Naive thymus-derived CD4-positive, alpha-beta T cell (primary cell): ENCODE results near the gene FBXW5. TPM values are rescaled to one million over a fixed set of nuclear protein-coding genes. Genes with fewer than 3 reads are reported as not detected.

Experiments used
- ATAC-seq: fragments of 150-1000 bp; cut with Tn5 transposase; 2 replicates; pipeline ENCODE4 v1.10.0; 2021; ENCODE audit warnings: mild to moderate bottlenecking, moderate library complexity
- CTCF ChIA-PET: fragments of 350-600 bp; sonication (Branson Sonifier 250); formaldehyde crosslinking; loops from one replicate; lab custom pipeline; 2021; ENCODE audit warnings: antibody characterized with exemption; lab: Charles Lee
- POLR2A ChIA-PET: fragments of 350-600 bp; sonication (Branson Sonifier 250); formaldehyde crosslinking; loops from one replicate; lab custom pipeline; 2021; ENCODE audit warnings: antibody characterized with exemption, inconsistent platforms; lab: Charles Lee
- DNase-seq, 9 donors: peaks; one replicate each; pipeline versions ENCODE4 v3.0.0 to v3.0.0-alpha.2; 2020 to 2022; ENCODE audit warnings: mixed read lengths in 1 of 9
- H3K27ac ChIP-seq: one replicate; pipeline ENCODE4 v1.7.0; 2013; ENCODE audit warnings: mild to moderate bottlenecking, low read depth, low read length, moderate library complexity
- H3K27me3 ChIP-seq, 2 donors: one replicate each; pipeline ENCODE4 v1.7.0; 2013; ENCODE audit warnings: low read length in 2 of 2, mild to moderate bottlenecking in 2 of 2, moderate library complexity in 2 of 2; ENCODE audit not compliant: control insufficient read depth in 2 of 2, insufficient read depth in 2 of 2
- H3K36me3 ChIP-seq, 3 experiments: 1 replicate in 2 of 3; 2 replicates in 1 of 3; pipeline ENCODE4 v1.7.0; 2013; ENCODE audit warnings: low read length in 3 of 3, mild to moderate bottlenecking in 3 of 3, moderate library complexity in 1 of 3; ENCODE audit not compliant: insufficient read depth in 3 of 3, control insufficient read depth in 2 of 3
- H3K4me1 ChIP-seq, 2 donors: one replicate each; pipeline ENCODE4 v1.7.0; 2013; ENCODE audit warnings: low read length in 2 of 2, mild to moderate bottlenecking in 2 of 2, moderate library complexity in 1 of 2; ENCODE audit not compliant: control insufficient read depth in 2 of 2, insufficient read depth in 2 of 2
- H3K4me3 ChIP-seq: 2 replicates; pipeline ENCODE4 v1.7.0; 2013; ENCODE audit warnings: mild to moderate bottlenecking, low read length
- H3K9me3 ChIP-seq, 3 experiments: 1 replicate in 2 of 3; 2 replicates in 1 of 3; pipeline ENCODE4 v1.7.0; 2013; ENCODE audit warnings: low read length in 3 of 3; ENCODE audit not compliant: control insufficient read depth in 2 of 3
- H3K27ac Mint-ChIP-seq, 9 donors: one replicate each; pipeline ENCODE4 v1.8.0; 2020 to 2022; ENCODE audit warnings: mixed read lengths in 9 of 9, mild to moderate bottlenecking in 8 of 9, moderate library complexity in 5 of 9, inconsistent platforms in 2 of 9
- H3K27me3 Mint-ChIP-seq, 5 donors: one replicate each; pipeline ENCODE4 v1.8.0; 2021 to 2022; ENCODE audit warnings: mixed read lengths in 5 of 5, mild to moderate bottlenecking in 1 of 5
- H3K36me3 Mint-ChIP-seq, 5 donors: one replicate each; pipeline ENCODE4 v1.8.0; 2020 to 2022; ENCODE audit warnings: mixed read lengths in 5 of 5, mild to moderate bottlenecking in 3 of 5, inconsistent platforms in 1 of 5
- H3K4me1 Mint-ChIP-seq, 7 donors: one replicate each; pipeline ENCODE4 v1.8.0; 2020 to 2022; ENCODE audit warnings: mixed read lengths in 7 of 7, mild to moderate bottlenecking in 3 of 7, inconsistent platforms in 1 of 7
- H3K4me3 Mint-ChIP-seq, 10 donors: one replicate each; pipeline ENCODE4 v1.8.0; 2020 to 2022; ENCODE audit warnings: mild to moderate bottlenecking in 10 of 10, mixed read lengths in 10 of 10, moderate library complexity in 6 of 10, inconsistent platforms in 2 of 10
- H3K9me3 Mint-ChIP-seq, 11 donors: one replicate each; pipeline ENCODE4 v1.8.0; 2020 to 2022; ENCODE audit warnings: mixed read lengths in 11 of 11, mild to moderate bottlenecking in 4 of 11, inconsistent platforms in 1 of 11, moderate library complexity in 1 of 11
- intact Hi-C, 2 donors: fragments of 100-400 bp; cut with micrococcal nuclease; formaldehyde crosslinking; loops; one replicate each; pipeline ENCODE4 v1.15.1; 2023
- polyA plus RNA-seq, 2 donors: library from polyadenylated mRNA; unstranded; fragments of 300-500 nt; fragmentation: Illumina TruSeq; gene quantifications; one replicate each; pipeline ENCODE4 v1.2.3, GENCODE V29; 2021
- total RNA-seq, 6 experiments: library from RNA in 5 of 6; stranded (reverse) in 5 of 6; gene quantifications; 1 replicate in 5 of 6; 2 replicates in 1 of 6; pipeline ENCODE4 v1.2.3 and lab custom pipeline; 2021 to 2026

Gene FBXW5
- total and polyA plus RNA-seq, 7 experiments from 2014 or later = 54.3 to 113 (median 94.5) TPM

DNA sequence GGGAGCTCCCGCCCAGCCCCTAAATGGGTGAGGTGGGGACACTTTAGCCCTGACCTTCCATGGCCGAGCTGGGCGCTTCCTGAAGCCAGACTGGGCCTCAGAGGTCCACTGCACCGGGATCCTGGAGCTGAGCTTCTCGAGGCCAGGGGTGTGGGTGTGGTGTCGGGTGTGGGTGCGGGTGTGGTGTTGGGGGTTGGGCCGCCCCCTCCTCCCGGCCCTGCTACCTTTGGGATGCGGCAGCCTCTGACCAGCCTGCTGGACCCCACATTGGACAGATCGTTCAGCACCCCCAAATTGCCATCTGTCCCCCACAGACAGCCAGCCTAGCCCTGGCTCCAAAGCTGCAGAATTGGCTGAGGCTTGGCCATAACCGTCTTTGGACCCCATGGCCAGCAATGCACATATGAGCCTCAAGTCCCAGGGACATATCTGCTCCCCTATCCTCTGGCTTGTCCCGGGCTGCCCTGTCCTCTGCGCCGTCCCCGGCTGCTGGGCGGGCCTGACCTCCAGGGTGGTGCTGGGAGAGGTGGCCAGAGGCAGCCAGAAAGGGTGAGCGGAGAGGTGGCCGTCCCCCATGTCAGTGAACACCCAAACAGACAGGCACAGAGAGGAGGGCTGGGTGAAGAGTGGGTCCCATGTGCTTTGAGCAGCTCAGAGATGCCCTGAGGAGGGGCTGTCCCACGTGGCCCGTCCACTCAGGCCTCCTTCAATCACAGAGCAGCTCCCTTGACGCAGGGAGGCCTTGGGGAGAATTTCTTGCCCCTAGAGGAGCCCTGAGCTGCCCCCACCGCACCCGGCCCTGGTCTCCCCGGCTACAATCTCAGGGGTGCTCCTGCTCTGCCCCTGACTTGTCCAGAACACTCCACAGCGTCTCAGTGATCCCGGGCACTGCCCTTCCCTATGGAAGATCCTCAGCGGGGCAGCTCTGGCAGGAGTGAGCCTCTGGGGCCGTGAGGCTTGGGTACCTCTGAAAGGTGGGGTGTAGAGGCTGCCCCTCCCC, 29.4 kb upstream of the FBXW5 start:
- no peaks in the 10 kb centered on the region for H3K27me3 ChIP-seq
- ATAC-seq = no peak
- H3K36me3 Mint-ChIP-seq = no peaks in the 10 kb centered on the region
- H3K27ac Mint-ChIP-seq = no peak overlapping the region
- no peaks in the 10 kb centered on the region for H3K36me3 ChIP-seq
- H3K27me3 Mint-ChIP-seq = peaks cover 0 to 4% (median 0%) of the 10 kb centered on the region in 5 donors
- ChIA-PET POLR2A (interaction anchor here (0.8 to 1.4 kb wide), 3 partner anchors 9 to 19 kb away, joined by 3 to 6 read pairs (median 3); partner anchors contain the start of gene PAXX), CTCF (interaction anchor here (0.7 kb wide), 1 partner anchor 56 kb away, joined by 3 read pairs; no protein-coding TSS in a partner anchor)
- H3K9me3 Mint-ChIP-seq = no peaks in the 10 kb centered on the region
- no peak overlapping the region for H3K27ac ChIP-seq
- no peak for DNase-seq
- H3K4me1 ChIP-seq = peaks cover 13 to 23% of the 10 kb centered on the region in 2 donors
- H3K4me3 Mint-ChIP-seq = no peak overlapping the region
- no peaks in the 10 kb centered on the region for H3K9me3 ChIP-seq
- peaks cover 0 to 19% (median 7%) of the 10 kb centered on the region in 7 donors for H3K4me1 Mint-ChIP-seq
- H3K4me3 ChIP-seq = no peak overlapping the region
- intact Hi-C loops = no loop called here

DNA sequence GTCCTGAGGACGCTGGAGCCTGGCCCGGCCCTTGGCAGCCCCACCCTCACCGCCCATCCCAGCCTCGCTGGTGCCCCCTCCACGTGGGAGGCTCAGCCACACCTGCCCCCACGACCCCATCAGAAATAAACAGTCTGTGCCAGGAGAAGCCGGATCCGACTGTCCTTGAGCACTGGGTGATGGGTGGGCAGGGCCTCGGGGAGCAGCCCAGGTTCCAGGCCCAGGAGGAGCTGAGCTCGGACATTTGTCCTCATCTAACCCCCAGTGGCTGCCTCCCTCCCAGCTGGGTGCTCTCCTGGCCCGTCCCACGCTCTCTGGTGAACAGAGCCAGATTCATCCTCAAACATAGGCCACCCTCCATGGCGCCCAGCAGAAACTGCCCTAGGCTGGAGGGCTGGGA, 28.2 kb upstream of the FBXW5 start:
- Histone ChIP-seq H3K27me3 (no peaks in the 10 kb centered on the region), H3K9me3 (no peaks in the 10 kb centered on the region), H3K27ac (no peak overlapping the region), H3K4me1 (peaks cover 13 to 23% of the 10 kb centered on the region in 2 donors), H3K4me3 (no peak overlapping the region), H3K36me3 (no peaks in the 10 kb centered on the region)
- peaks cover 0 to 4% (median 0%) of the 10 kb centered on the region in 5 donors for H3K27me3 Mint-ChIP-seq
- no peak overlapping the region for H3K4me3 Mint-ChIP-seq
- no peak for DNase-seq
- no peak for ATAC-seq
- POLR2A ChIA-PET = interaction anchor here (1.0 kb wide), 1 partner anchor 11 kb away, joined by 3 read pairs; no protein-coding TSS in a partner anchor
- no peaks in the 10 kb centered on the region for H3K36me3 Mint-ChIP-seq
- CTCF ChIA-PET = no interaction called here
- no peaks in the 10 kb centered on the region for H3K9me3 Mint-ChIP-seq
- intact Hi-C loops = no loop called here
- no peak overlapping the region for H3K27ac Mint-ChIP-seq
- peaks cover 0 to 19% (median 7%) of the 10 kb centered on the region in 7 donors for H3K4me1 Mint-ChIP-seq

DNA sequence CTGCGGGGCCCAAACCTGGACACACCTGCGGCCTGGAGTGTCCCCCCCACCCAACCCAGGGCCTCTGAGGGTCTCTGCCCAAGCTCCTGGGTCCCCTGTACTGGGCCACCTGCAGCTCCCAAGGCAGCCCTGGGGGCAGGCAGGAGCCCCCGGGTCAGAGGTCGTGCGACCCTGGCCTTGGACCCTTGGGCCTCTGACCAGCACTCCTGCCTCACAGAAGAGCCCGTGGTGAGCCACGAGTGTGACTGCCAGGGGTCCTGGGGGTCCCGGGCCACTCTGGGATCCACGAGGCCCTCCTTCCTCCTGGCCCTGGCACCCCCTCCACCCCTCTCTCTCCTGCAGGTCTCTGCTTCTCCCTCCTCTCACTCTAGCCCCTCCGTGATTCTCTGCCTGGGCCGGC, 27.8 kb upstream of the FBXW5 start:
- Mint-ChIP-seq H3K4me1 (peaks cover 0 to 20% (median 7%) of the 10 kb centered on the region in 7 donors), H3K27ac (no peak overlapping the region), H3K36me3 (no peaks in the 10 kb centered on the region), H3K4me3 (no peak overlapping the region), H3K27me3 (peaks cover 0 to 4% (median 0%) of the 10 kb centered on the region in 5 donors), H3K9me3 (no peaks in the 10 kb centered on the region)
- ChIA-PET CTCF (no interaction called here), POLR2A (no interaction called here)
- H3K9me3 ChIP-seq = no peaks in the 10 kb centered on the region
- intact Hi-C loops = no loop called here
- peaks cover 13 to 23% of the 10 kb centered on the region in 2 donors for H3K4me1 ChIP-seq
- DNase-seq (no peak), ATAC-seq (no peak)
- no peaks in the 10 kb centered on the region for H3K36me3 ChIP-seq
- H3K27ac ChIP-seq = no peak overlapping the region
- no peaks in the 10 kb centered on the region for H3K27me3 ChIP-seq
- H3K4me3 ChIP-seq = no peak overlapping the region

DNA sequence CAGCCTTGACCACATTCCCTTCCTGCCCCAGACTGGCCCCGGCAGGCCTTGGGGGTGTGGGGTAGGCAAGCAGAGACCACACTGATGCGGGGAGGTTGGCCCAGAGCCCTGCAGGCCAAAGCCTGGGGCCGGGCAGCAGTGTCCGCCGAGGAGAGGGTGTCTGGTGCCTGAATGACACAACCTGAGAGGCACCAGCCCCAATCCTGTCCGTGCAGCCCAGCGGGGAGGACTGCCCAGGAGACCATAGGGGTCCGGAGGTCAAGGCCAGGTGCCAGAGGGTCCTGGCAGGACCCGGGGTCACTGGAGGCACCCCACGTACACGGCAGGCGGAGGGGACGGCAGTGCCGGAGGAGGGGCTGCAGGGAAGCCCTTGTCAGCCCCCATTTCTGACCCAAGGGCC, 27.2 kb upstream of the FBXW5 start:
- intact Hi-C loops = no loop called here
- no peak overlapping the region for H3K27ac ChIP-seq
- ATAC-seq = no peak

DNA sequence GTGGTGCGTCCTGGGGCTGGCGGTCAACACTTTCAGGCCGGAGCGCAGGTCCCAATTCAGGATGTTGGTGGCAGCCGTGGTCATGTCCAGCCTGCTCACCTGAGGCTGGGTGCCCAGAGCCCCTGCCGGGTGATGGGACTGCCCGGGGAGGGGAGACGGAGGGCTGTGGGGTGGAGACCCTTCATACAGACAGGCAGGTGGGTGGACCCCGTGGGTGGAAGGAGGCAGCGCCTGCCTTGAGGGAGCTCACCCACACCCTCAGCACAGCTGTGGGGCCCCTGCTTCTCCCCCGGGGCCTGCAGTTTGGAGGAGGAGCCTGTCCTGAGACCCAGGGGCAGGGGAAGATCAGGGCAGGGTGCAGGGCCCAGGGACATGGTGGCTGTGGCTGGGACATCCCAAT, 25.8 kb upstream of the FBXW5 start:
- H3K27me3 ChIP-seq = no peaks in the 10 kb centered on the region
- Mint-ChIP-seq H3K4me1 (peaks cover 0 to 22% (median 14%) of the 10 kb centered on the region in 7 donors), H3K9me3 (no peaks in the 10 kb centered on the region), H3K27ac (no peak overlapping the region), H3K27me3 (peaks cover 0 to 6% (median 0%) of the 10 kb centered on the region in 5 donors), H3K36me3 (no peaks in the 10 kb centered on the region), H3K4me3 (no peak overlapping the region)
- no peak overlapping the region for H3K27ac ChIP-seq
- H3K4me1 ChIP-seq = peaks cover 15 to 26% of the 10 kb centered on the region in 2 donors
- no peak for ATAC-seq
- DNase-seq = no peak
- POLR2A ChIA-PET = interaction anchor here (0.5 kb wide), 1 partner anchor 18 kb away, joined by 3 read pairs; no protein-coding TSS in a partner anchor
- intact Hi-C loops = no loop called here
- no peak overlapping the region for H3K4me3 ChIP-seq
- no peaks in the 10 kb centered on the region for H3K36me3 ChIP-seq
- CTCF ChIA-PET = interaction anchor here (0.9 kb wide), 1 partner anchor 195 kb away, joined by 4 read pairs; no protein-coding TSS in a partner anchor
- no peaks in the 10 kb centered on the region for H3K9me3 ChIP-seq

More for the DNA sequence above, 27.2 kb upstream of the FBXW5 start:
- no peaks in the 10 kb centered on the region for H3K36me3 ChIP-seq
- no peaks in the 10 kb centered on the region for H3K9me3 ChIP-seq
- Mint-ChIP-seq H3K27me3 (peaks cover 0 to 4% (median 0%) of the 10 kb centered on the region in 5 donors), H3K4me1 (peaks cover 0 to 23% (median 7%) of the 10 kb centered on the region in 7 donors), H3K36me3 (no peaks in the 10 kb centered on the region), H3K9me3 (no peaks in the 10 kb centered on the region), H3K4me3 (no peak overlapping the region), H3K27ac (no peak overlapping the region)
- POLR2A ChIA-PET = no interaction called here
- no peak overlapping the region for H3K4me3 ChIP-seq
- H3K4me1 ChIP-seq = peaks cover 13 to 23% of the 10 kb centered on the region in 2 donors
- DNase-seq = no peak
- CTCF ChIA-PET = no interaction called here
- no peaks in the 10 kb centered on the region for H3K27me3 ChIP-seq

DNA sequence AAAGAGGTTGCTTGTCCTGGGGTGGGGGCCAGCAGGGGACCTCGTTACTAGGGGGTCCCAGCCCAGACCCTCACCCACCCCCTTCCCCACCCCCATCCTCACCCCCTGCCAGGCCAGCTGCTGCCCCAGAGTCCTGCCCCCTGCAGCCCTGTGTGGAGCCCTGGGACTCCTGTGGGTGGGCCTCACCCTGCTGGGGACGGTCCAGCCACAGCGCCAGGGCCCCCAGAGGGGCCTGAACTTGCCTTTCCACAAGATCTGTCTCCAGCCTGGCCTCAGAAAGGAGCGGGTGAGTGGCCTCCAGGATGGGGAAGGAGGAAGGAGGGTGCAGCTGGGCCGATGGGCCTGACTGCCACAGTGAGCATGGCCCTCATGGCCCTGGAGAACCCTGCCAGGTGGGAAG, 25.2 kb upstream of the FBXW5 start:
- ATAC-seq (no peak), DNase-seq (no peak)
- Mint-ChIP-seq H3K27me3 (peaks cover 0 to 4% (median 0%) of the 10 kb centered on the region in 5 donors), H3K36me3 (no peaks in the 10 kb centered on the region), H3K4me1 (peaks cover 0 to 18% (median 13%) of the 10 kb centered on the region in 7 donors), H3K4me3 (no peak overlapping the region), H3K27ac (no peak overlapping the region), H3K9me3 (no peaks in the 10 kb centered on the region)
- Histone ChIP-seq H3K27ac (no peak overlapping the region), H3K4me3 (no peak overlapping the region), H3K27me3 (no peaks in the 10 kb centered on the region), H3K36me3 (no peaks in the 10 kb centered on the region), H3K9me3 (no peaks in the 10 kb centered on the region), H3K4me1 (peaks cover 12 to 24% of the 10 kb centered on the region in 2 donors)
- CTCF ChIA-PET = no interaction called here
- POLR2A ChIA-PET = no interaction called here
- intact Hi-C loops = no loop called here
